Keratinocyte (primary cell): ENCODE results near the gene CDC42EP1. TPM values are rescaled to one million over a fixed set of nuclear protein-coding genes. Genes with fewer than 3 reads are reported as not detected.
"Not testable (repeated sequence)": the region's sequence is repeated elsewhere in the genome, so short reads cannot be mapped to it uniquely, and the experiment has no call there.

ENCODE experiments used
- DNase-seq: peaks from one replicate; pipeline ENCODE4 v3.0.0-alpha.2; 2011; ENCODE audit warnings: low read depth, missing footprints, low spot score
- FAIRE-seq: peaks from 2 replicates; lab custom pipeline; 2011; peaks lifted over from hg19 to GRCh38; lab: Jason Lieb, UNC
- H2AFZ ChIP-seq: 2 replicates; pipeline ENCODE4 v1.6.0; 2012; ENCODE audit warnings: low read length, control low read depth, inconsistent platforms; ENCODE audit not compliant: control insufficient read depth
- H3K27ac ChIP-seq: 2 replicates; pipeline ENCODE4 v1.5.1; 2011; ENCODE audit warnings: low read length; ENCODE audit not compliant: control insufficient read depth, insufficient read depth
- H3K27me3 ChIP-seq: 3 replicates; pipeline ENCODE4 v1.6.0; 2011; ENCODE audit warnings: low read length; ENCODE audit not compliant: control insufficient read depth, insufficient read depth; ENCODE audit errors: extremely low read depth
- H3K36me3 ChIP-seq, 2 experiments: 2 replicates in 1 of 2; 3 replicates in 1 of 2; pipeline ENCODE4 v1.5.1; 2011; ENCODE audit warnings: low read length in 2 of 2, mild to moderate bottlenecking in 1 of 2; ENCODE audit not compliant: control insufficient read depth in 2 of 2, insufficient read depth in 2 of 2; ENCODE audit errors: extremely low read depth in 1 of 2
- H3K4me1 ChIP-seq: 3 replicates; pipeline ENCODE4 v1.5.1; 2011; ENCODE audit warnings: low read length; ENCODE audit not compliant: control insufficient read depth, insufficient read depth; ENCODE audit errors: extremely low read depth
- H3K4me2 ChIP-seq: 3 replicates; pipeline ENCODE4 v1.6.0; 2011; ENCODE audit warnings: low read depth, low read length; ENCODE audit not compliant: control insufficient read depth, insufficient read depth; ENCODE audit errors: extremely low read depth
- H3K4me3 ChIP-seq, 3 experiments: fragments of 200-600 bp in 1 of 3; sonication (generic) in 1 of 3; 2 replicates in 2 of 3; 3 replicates in 1 of 3; pipeline ENCODE4 v1.5.1; 2011 to 2016; ENCODE audit warnings: low read length in 3 of 3, mild to moderate bottlenecking in 3 of 3, control low read depth in 2 of 3, inconsistent platforms in 1 of 3, low read depth in 1 of 3, mixed read lengths in 1 of 3, mixed run types in 1 of 3, moderate library complexity in 1 of 3; ENCODE audit not compliant: control insufficient read depth in 2 of 3, insufficient read depth in 2 of 3; ENCODE audit errors: extremely low read depth in 1 of 3
- H3K79me2 ChIP-seq: 2 replicates; pipeline ENCODE4 v1.6.0; 2012; ENCODE audit warnings: low read length; ENCODE audit not compliant: control insufficient read depth, insufficient read depth
- H3K9ac ChIP-seq: 3 replicates; pipeline ENCODE4 v1.6.0; 2011; ENCODE audit warnings: low read length; ENCODE audit not compliant: control insufficient read depth, insufficient read depth; ENCODE audit errors: extremely low read depth
- H3K9me1 ChIP-seq: 3 replicates; pipeline ENCODE4 v1.6.0; 2011; ENCODE audit warnings: low read length; ENCODE audit not compliant: control insufficient read depth, insufficient read depth; ENCODE audit errors: extremely low read depth
- H3K9me3 ChIP-seq: 2 replicates; pipeline ENCODE4 v1.5.1; 2012; ENCODE audit warnings: low read depth, low read length; ENCODE audit not compliant: control insufficient read depth
- H4K20me1 ChIP-seq: 3 replicates; pipeline ENCODE4 v1.6.0; 2011; ENCODE audit warnings: low read length; ENCODE audit not compliant: control insufficient read depth, insufficient read depth; ENCODE audit errors: extremely low read depth
- CTCF ChIP-seq, 3 experiments: IDR thresholded peaks in 1 of 3; conservative IDR thresholded peaks in 1 of 3; optimal IDR thresholded peaks in 1 of 3; 2 replicates in 2 of 3; 3 replicates in 1 of 3; pipeline versions ENCODE3 to v1.5.1; 2011; ENCODE audit warnings: low read length in 3 of 3, mild to moderate bottlenecking in 3 of 3, moderate library complexity in 2 of 3, control low read depth in 1 of 3, inconsistent platforms in 1 of 3; ENCODE audit not compliant: insufficient read depth in 2 of 3; ENCODE audit errors: extremely low read depth in 1 of 3
- EZH2 ChIP-seq: IDR thresholded peaks from one replicate; pipeline ENCODE4 v1.6.1; 2012; ENCODE audit warnings: inconsistent platforms, mild to moderate bottlenecking, low read length, moderate library complexity
- dilution Hi-C: fragments of 300-500 bp; cut with MboI; formaldehyde crosslinking; loops from one replicate; pipeline ENCODE4 v1.7.0; 2020; ENCODE audit warnings: low sequenced_read_pairs; ENCODE audit not compliant: extremely low pct_ligation_motif_present
- polyA plus RNA-seq, 5 experiments: library from polyadenylated mRNA; depleted of rRNA in 3 of 5; stranded (reverse) in 3 of 5; stranded (forward) in 1 of 5; unstranded in 1 of 5; fragments of >200 nt; gene quantifications; 1 replicate in 1 of 5; 2 replicates in 3 of 5; 3 replicates in 1 of 5; pipeline versions ENCODE4 v1.2.1 to v1.2.3, GENCODE V29; 2011 to 2012; ENCODE audit warnings: missing spikeins in 2 of 5, low read depth in 1 of 5, low replicate concordance in 1 of 5

The CDC42EP1 gene
- polyA plus RNA-seq, 1 donor (not counting 4 experiments of a cell fraction or from before 2014, with no cell fraction given) = 10.5 TPM

- Histone ChIP-seq H3K27ac (no peak overlapping the region), H3K9me1 (no peaks in the 10 kb centered on the region), H3K4me3 (no peak overlapping the region), H2AFZ (no peak overlapping the region), H3K4me2 (no peak overlapping the region), H3K4me1 (peaks cover 4% of the 10 kb centered on the region), H3K9ac (no peak overlapping the region), H3K27me3 (no peaks in the 10 kb centered on the region), H3K9me3 (no peaks in the 10 kb centered on the region), H3K36me3 (no peaks in the 10 kb centered on the region), H4K20me1 (no peaks in the 10 kb centered on the region), H3K79me2 (no peaks in the 10 kb centered on the region)
- dilution Hi-C loops = no loop called here
- no peak for DNase-seq
- no peak for FAIRE-seq
- no peak for TF ChIP-seq EZH2
- TF ChIP-seq CTCF (optimal IDR thresholded peaks at IDR 0.05 in 1 of 3, IDR thresholded peaks at IDR 0.05 in 1 of 3, conservative IDR thresholded peaks at IDR 0.05 in 1 of 3; ENCODE audit: extremely low read depth in 1 of 3, insufficient read depth in 2 of 3, low read length in 3 of 3) = no peak
Measured at GRCh38 chr22:37589636-37590035, 29.4 kb downstream of the CDC42EP1 start.

- FAIRE-seq, H3K79me2 ChIP-seq, H3K4me3 ChIP-seq, H3K9ac ChIP-seq, dilution Hi-C loops, H3K27ac ChIP-seq, H3K9me1 ChIP-seq, DNase-seq, H3K9me3 ChIP-seq, H3K4me2 ChIP-seq, H3K4me1 ChIP-seq, H3K27me3 ChIP-seq, H4K20me1 ChIP-seq, H3K36me3 ChIP-seq, H2AFZ ChIP-seq: not testable (repeated sequence)
Measured at GRCh38 chr22:37591081-37591480, 30.8 kb downstream of the CDC42EP1 start.

GRCh38 chr22:37591823-37592404 lies 31.6 kb downstream of the CDC42EP1 start:
- DNase-seq (no peak), FAIRE-seq (no peak)
- Histone ChIP-seq H3K4me3 (peak overlapping the region in 1 of 3 experiments; percentile 37), H3K4me1 (peaks cover 4% of the 10 kb centered on the region), H3K27ac (no peak overlapping the region), H3K9me1 (no peaks in the 10 kb centered on the region), H3K4me2 (peak overlapping the region; percentile 76), H2AFZ (peak overlapping the region; percentile 64), H3K27me3 (no peaks in the 10 kb centered on the region), H3K79me2 (no peaks in the 10 kb centered on the region), H4K20me1 (no peaks in the 10 kb centered on the region), H3K36me3 (no peaks in the 10 kb centered on the region), H3K9me3 (no peaks in the 10 kb centered on the region), H3K9ac (no peak overlapping the region)
- dilution Hi-C loops = no loop called here
- TF ChIP-seq CTCF (optimal IDR thresholded peaks at IDR 0.05 in 1 of 3, IDR thresholded peaks at IDR 0.05 in 1 of 3, conservative IDR thresholded peaks at IDR 0.05 in 1 of 3; ENCODE audit: extremely low read depth in 1 of 3, insufficient read depth in 2 of 3, low read length in 3 of 3) = no peak
- no peak for TF ChIP-seq EZH2
